SK-N-SH treated with all-trans-retinoic acid at 6 μM for 48 hours (cell line): Measurements from ENCODE around the gene POC1A.
"Not testable (repeated sequence)": the region's sequence is repeated elsewhere in the genome, so short reads cannot be mapped to it uniquely, and the experiment has no call there.

Source experiments
- ATAC-seq: fragments of 200-7000 bp; cut with Tn5 transposase; 3 replicates; pipeline ENCODE4 v1.9.1; 2020; ENCODE audit warnings: mild to moderate bottlenecking, moderate library complexity
- ARNTL ChIP-seq: fragments of 450-650 bp; formaldehyde crosslinking; IDR thresholded peaks from 2 replicates; pipeline ENCODE4 v1.5.0; 2020; ENCODE audit warnings: low read depth, mild to moderate bottlenecking, moderate library complexity, borderline replicate concordance
- CREB5 ChIP-seq: fragments of 250-450 bp; sonication (Bioruptor Pico); IDR thresholded peaks from 2 replicates; pipeline ENCODE4 v1.5.1; 2020; ENCODE audit warnings: low read depth, mild to moderate bottlenecking, moderate library complexity
- ESRRG ChIP-seq: fragments of 250-450 bp; sonication (Bioruptor Pico); IDR thresholded peaks from 2 replicates; pipeline ENCODE4 v1.6.1; 2021; ENCODE audit warnings: mild to moderate bottlenecking
- GLIS3 ChIP-seq: fragments of 250-450 bp; sonication (Bioruptor Pico); IDR thresholded peaks from 2 replicates; pipeline ENCODE4 v1.5.0; 2020; ENCODE audit warnings: mild to moderate bottlenecking, moderate library complexity
- ISL1 ChIP-seq: fragments of 250-450 bp; sonication (Bioruptor Pico); IDR thresholded peaks from 2 replicates; pipeline ENCODE4 v2.1.2; 2022; ENCODE audit warnings: mild to moderate bottlenecking, moderate library complexity
- OSR1 ChIP-seq: fragments of 250-450 bp; sonication (Bioruptor Pico); IDR thresholded peaks from 2 replicates; pipeline ENCODE4 v1.8.0; 2022; ENCODE audit warnings: moderate library complexity, mild to moderate bottlenecking, inconsistent platforms
- PATZ1 ChIP-seq: fragments of 250-450 bp; sonication (Bioruptor Pico); IDR thresholded peaks from 2 replicates; pipeline ENCODE4 v1.8.0; 2020; ENCODE audit warnings: mild to moderate bottlenecking, moderate library complexity, borderline replicate concordance
- POU6F1 ChIP-seq: fragments of 250-450 bp; sonication (Bioruptor Pico); IDR thresholded peaks from 2 replicates; pipeline ENCODE4 v1.8.0; 2021; ENCODE audit warnings: low read depth, mild to moderate bottlenecking, moderate library complexity, borderline replicate concordance
- PPARA ChIP-seq: fragments of 250-450 bp; sonication (Bioruptor Pico); IDR thresholded peaks from 2 replicates; pipeline ENCODE4 v1.5.0; 2020; ENCODE audit warnings: mild to moderate bottlenecking, borderline replicate concordance
- RARB ChIP-seq: fragments of 250-450 bp; sonication (Bioruptor Pico); IDR thresholded peaks from 2 replicates; pipeline ENCODE4 v1.8.0; 2021; ENCODE audit warnings: mild to moderate bottlenecking, moderate library complexity
- SNAI2 ChIP-seq: fragments of 250-450 bp; sonication (Bioruptor Pico); IDR thresholded peaks from 2 replicates; pipeline ENCODE4 v1.5.0; 2020; ENCODE audit warnings: mild to moderate bottlenecking, moderate library complexity
- TCF4 ChIP-seq: fragments of 250-450 bp; sonication (Bioruptor Pico); IDR thresholded peaks from 2 replicates; pipeline ENCODE4 v1.8.0; 2021; ENCODE audit warnings: mild to moderate bottlenecking, moderate library complexity, borderline replicate concordance
- TOX ChIP-seq: fragments of 250-450 bp; sonication (Bioruptor Pico); IDR thresholded peaks from 2 replicates; pipeline ENCODE4 v1.8.0; 2021; ENCODE audit warnings: mild to moderate bottlenecking, moderate library complexity, borderline replicate concordance
- TSHZ2 ChIP-seq: fragments of 250-450 bp; sonication (Bioruptor Pico); IDR thresholded peaks from 2 replicates; pipeline ENCODE4 v1.5.0; 2020; ENCODE audit warnings: mild to moderate bottlenecking, moderate library complexity
- ZC3H10 ChIP-seq: fragments of 250-450 bp; sonication (Bioruptor Pico); IDR thresholded peaks from 2 replicates; pipeline ENCODE4 v1.5.1; 2021; ENCODE audit warnings: mild to moderate bottlenecking, moderate library complexity
- ZFP30 ChIP-seq: fragments of 450-650 bp; formaldehyde crosslinking; IDR thresholded peaks from 2 replicates; pipeline ENCODE4 v1.5.0; 2022; ENCODE audit warnings: mild to moderate bottlenecking, moderate library complexity
- ZNF565 ChIP-seq: fragments of 450-650 bp; formaldehyde crosslinking; conservative IDR thresholded peaks from 2 replicates; pipeline ENCODE4 v1.5.0; 2020; ENCODE audit warnings: low read depth, mild to moderate bottlenecking, moderate library complexity
- ZNF70 ChIP-seq: fragments of 450-650 bp; formaldehyde crosslinking; IDR thresholded peaks from 2 replicates; pipeline ENCODE4 v1.5.0; 2020; ENCODE audit warnings: mild to moderate bottlenecking, moderate library complexity
- ZNF8 ChIP-seq: fragments of 450-650 bp; formaldehyde crosslinking; IDR thresholded peaks from 2 replicates; pipeline ENCODE4 v1.5.0; 2020; ENCODE audit warnings: mild to moderate bottlenecking, moderate library complexity

Gene POC1A

GRCh38 chr3:52155912-52156311, 1.7 kb upstream of the POC1A start:
- no peak for ATAC-seq
- TF ChIP-seq TSHZ2 (CRISPR knock-in tag) = no peak
- no peak for TF ChIP-seq PPARA (CRISPR knock-in tag)
- no peak for TF ChIP-seq TOX
- TF ChIP-seq ESRRG (CRISPR knock-in tag) = no peak
- TF ChIP-seq ZNF70 (CRISPR knock-in tag) = no peak
- no peak for TF ChIP-seq OSR1
- no peak for TF ChIP-seq ZFP30 (CRISPR knock-in tag)
- TF ChIP-seq GLIS3 = no peak
- no peak for TF ChIP-seq TCF4 (CRISPR knock-in tag)
- no peak for TF ChIP-seq PATZ1 (CRISPR knock-in tag)
- no peak for TF ChIP-seq POU6F1
- no peak for TF ChIP-seq ISL1 (CRISPR knock-in tag)
- TF ChIP-seq ZNF8 (CRISPR knock-in tag) = no peak
- TF ChIP-seq SNAI2 = no peak
- TF ChIP-seq RARB (CRISPR knock-in tag) = no peak
- TF ChIP-seq ZC3H10 (CRISPR knock-in tag) = no peak

- peak; percentile 47 for ATAC-seq
- TF ChIP-seq SNAI2 (no peak), CREB5 (no peak)
Observed at GRCh38 chr3:52153389-52154096, 680 bp downstream of the POC1A start.

- ATAC-seq = not testable (repeated sequence)
Observed at GRCh38 chr3:52151991-52152390, 2.2 kb downstream of the POC1A start.

GRCh38 chr3:52150860-52151259, 3.4 kb downstream of the POC1A start:
- TF ChIP-seq ESRRG (CRISPR knock-in tag) = no peak
- no peak for TF ChIP-seq ZNF8 (CRISPR knock-in tag)
- TF ChIP-seq RARB (CRISPR knock-in tag) = no peak
- no peak for TF ChIP-seq ZNF565
- TF ChIP-seq PPARA (CRISPR knock-in tag) = no peak
- TF ChIP-seq ARNTL (CRISPR knock-in tag) = no peak
- TF ChIP-seq TOX = no peak
- TF ChIP-seq TCF4 (CRISPR knock-in tag) = no peak
- TF ChIP-seq SNAI2 = no peak
- TF ChIP-seq POU6F1 = no peak
- no peak for TF ChIP-seq ZC3H10 (CRISPR knock-in tag)

More at GRCh38 chr3:52150860-52151259, 3.4 kb downstream of the POC1A start:
- no peak for ATAC-seq
